HL-60 (cell line): ENCODE results near the gene JARID2.

Source experiments
- CTCF ChIP-seq: IDR thresholded peaks from one replicate; pipeline ENCODE4 v1.5.1; 2011; ENCODE audit warnings: low read length, control low read depth, inconsistent platforms; ENCODE audit not compliant: insufficient read depth
- GABPA ChIP-seq: IDR thresholded peaks from 2 replicates; pipeline ENCODE4 v1.6.1; 2012; ENCODE audit warnings: low read depth
- POLR2AphosphoS5 ChIP-seq: IDR thresholded peaks from 2 replicates; pipeline ENCODE4 v1.6.1; 2012; ENCODE audit warnings: low read depth
- REST ChIP-seq: IDR thresholded peaks from 2 replicates; pipeline ENCODE4 v1.6.1; 2012; ENCODE audit warnings: low read depth; ENCODE audit not compliant: insufficient replicate concordance

- TF ChIP-seq CTCF (no peak), POLR2AphosphoS5 (no peak), REST (no peak), GABPA (no peak)
Measured at GRCh38 chr6:15335916-15336315, 90.0 kb downstream of the JARID2 start.
